Sigmoid colon (tissue), 3 donors: ENCODE measurements around the gene CTDP1.

Experiments
- POLR2A ChIP-seq, 2 donors: fragments of 450-650 bp; IDR thresholded peaks; one replicate each; pipeline ENCODE4 v1.6.1; 2016; ENCODE audit warnings: antibody characterized with exemption in 2 of 2, mild to moderate bottlenecking in 2 of 2, moderate library complexity in 2 of 2
- TF ChIP-seq, protein P1 (sequence below), 4 experiments: fragments of 450-650 bp in 3 of 4; fragments of 200-600 bp in 1 of 4; IDR thresholded peaks; one replicate each; pipeline ENCODE4 v1.5.1; 2016 to 2019; ENCODE audit warnings: antibody characterized with exemption in 4 of 4, mild to moderate bottlenecking in 3 of 4, moderate library complexity in 2 of 4

GRCh38 chr18:79801217-79801616 is 121.6 kb downstream of the CTDP1 start:
- no peak for TF ChIP-seq POLR2A (IDR thresholded peaks at IDR 0.05)
- TF ChIP-seq, protein P1, sequence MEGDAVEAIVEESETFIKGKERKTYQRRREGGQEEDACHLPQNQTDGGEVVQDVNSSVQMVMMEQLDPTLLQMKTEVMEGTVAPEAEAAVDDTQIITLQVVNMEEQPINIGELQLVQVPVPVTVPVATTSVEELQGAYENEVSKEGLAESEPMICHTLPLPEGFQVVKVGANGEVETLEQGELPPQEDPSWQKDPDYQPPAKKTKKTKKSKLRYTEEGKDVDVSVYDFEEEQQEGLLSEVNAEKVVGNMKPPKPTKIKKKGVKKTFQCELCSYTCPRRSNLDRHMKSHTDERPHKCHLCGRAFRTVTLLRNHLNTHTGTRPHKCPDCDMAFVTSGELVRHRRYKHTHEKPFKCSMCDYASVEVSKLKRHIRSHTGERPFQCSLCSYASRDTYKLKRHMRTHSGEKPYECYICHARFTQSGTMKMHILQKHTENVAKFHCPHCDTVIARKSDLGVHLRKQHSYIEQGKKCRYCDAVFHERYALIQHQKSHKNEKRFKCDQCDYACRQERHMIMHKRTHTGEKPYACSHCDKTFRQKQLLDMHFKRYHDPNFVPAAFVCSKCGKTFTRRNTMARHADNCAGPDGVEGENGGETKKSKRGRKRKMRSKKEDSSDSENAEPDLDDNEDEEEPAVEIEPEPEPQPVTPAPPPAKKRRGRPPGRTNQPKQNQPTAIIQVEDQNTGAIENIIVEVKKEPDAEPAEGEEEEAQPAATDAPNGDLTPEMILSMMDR (IDR thresholded peaks at IDR 0.05), result no peak
